ENCODE results near the gene C7orf57. TPM values are rescaled to one million over a fixed set of nuclear protein-coding genes. Genes with fewer than 3 reads are reported as not detected.

The C7orf57 gene
- total and polyA plus RNA-seq, 4 donors, result 1.6 to 14.5 (median 5.8) TPM

- no peaks in the 10 kb centered on the region for H3K4me1 ChIP-seq (ENCODE audit: control insufficient read depth in 5 of 5, insufficient read depth in 5 of 5, low read length in 5 of 5)
- no peak for ATAC-seq (ENCODE audit: insufficient read depth, low FRiP score)
- no peak overlapping the region for H3K9ac ChIP-seq (ENCODE audit: insufficient read depth in 1 of 2, low read length in 2 of 2)
- peaks cover 0 to 4% (median 0%) of the 10 kb centered on the region in 4 donors for H3K9me3 ChIP-seq (ENCODE audit: control insufficient read depth in 4 of 4, insufficient read depth in 3 of 4, low read length in 3 of 4)
- no peaks in the 10 kb centered on the region for H3K36me3 ChIP-seq (ENCODE audit: control insufficient read depth in 4 of 4, insufficient read depth in 4 of 4, low read length in 4 of 4)
- 66 to 70% methylated on average over 14 of the region's 14 CpGs for WGBS, 2 donors
- no peaks in the 10 kb centered on the region for H3K27me3 ChIP-seq (ENCODE audit: control insufficient read depth in 3 of 3, insufficient read depth in 3 of 3, low read length in 2 of 3)
- H3K4me3 ChIP-seq, result no peak overlapping the region
- H3K27ac ChIP-seq (ENCODE audit: low read depth in 1 of 2, low read length in 1 of 2), result no peak overlapping the region
- peak in 1 of 3 donors; percentile 12 for DNase-seq
- no peak for TF ChIP-seq CTCF (IDR thresholded peaks at IDR 0.05; ENCODE audit: control extremely low read depth, extremely low read depth)
These were observed 11.1 kb downstream of the C7orf57 start for GRCh38 chr7:48046458-48046857.

- Histone ChIP-seq H3K4me1 (ENCODE audit: control insufficient read depth in 5 of 5, insufficient read depth in 5 of 5, low read length in 5 of 5) (no peaks in the 10 kb centered on the region), H3K4me3 (no peak overlapping the region), H3K9ac (ENCODE audit: insufficient read depth in 1 of 2, low read length in 2 of 2) (no peak overlapping the region), H3K36me3 (ENCODE audit: control insufficient read depth in 4 of 4, insufficient read depth in 4 of 4, low read length in 4 of 4) (no peaks in the 10 kb centered on the region), H3K27me3 (ENCODE audit: control insufficient read depth in 3 of 3, insufficient read depth in 3 of 3, low read length in 2 of 3) (no peaks in the 10 kb centered on the region), H3K27ac (ENCODE audit: low read depth in 1 of 2, low read length in 1 of 2) (no peak overlapping the region), H3K9me3 (ENCODE audit: control insufficient read depth in 4 of 4, insufficient read depth in 3 of 4, low read length in 3 of 4) (peaks cover 0 to 4% (median 0%) of the 10 kb centered on the region in 4 donors)
- DNase-seq (no peak), ATAC-seq (ENCODE audit: insufficient read depth, low FRiP score) (no peak)
- TF ChIP-seq CTCF (IDR thresholded peaks at IDR 0.05; ENCODE audit: control extremely low read depth, extremely low read depth), result no peak
- WGBS, 2 donors, result 97 to 99% methylated on average over 8 of the region's 8 CpGs
These were observed 12.8 kb downstream of the C7orf57 start for GRCh38 chr7:48048113-48048512.

GRCh38 chr7:48049850-48050249 lies 14.5 kb downstream of the C7orf57 start:
- H3K27ac ChIP-seq (ENCODE audit: low read depth in 1 of 2, low read length in 1 of 2), result peak overlapping the region in 1 of 2 donors; percentile 17
- WGBS, 2 donors, result 72 to 73% methylated on average over 8 of the region's 8 CpGs
- no peak overlapping the region for H3K4me3 ChIP-seq
- no peaks in the 10 kb centered on the region for H3K36me3 ChIP-seq (ENCODE audit: control insufficient read depth in 4 of 4, insufficient read depth in 4 of 4, low read length in 4 of 4)
- no peaks in the 10 kb centered on the region for H3K4me1 ChIP-seq (ENCODE audit: control insufficient read depth in 5 of 5, insufficient read depth in 5 of 5, low read length in 5 of 5)
- H3K27me3 ChIP-seq (ENCODE audit: control insufficient read depth in 3 of 3, insufficient read depth in 3 of 3, low read length in 2 of 3), result no peaks in the 10 kb centered on the region
- DNase-seq (no peak), ATAC-seq (ENCODE audit: insufficient read depth, low FRiP score) (peak; percentile 25)
- no peak for TF ChIP-seq CTCF (IDR thresholded peaks at IDR 0.05; ENCODE audit: control extremely low read depth, extremely low read depth)
- H3K9ac ChIP-seq (ENCODE audit: insufficient read depth in 1 of 2, low read length in 2 of 2), result no peak overlapping the region
- H3K9me3 ChIP-seq (ENCODE audit: control insufficient read depth in 4 of 4, insufficient read depth in 3 of 4, low read length in 3 of 4), result peaks cover 0 to 4% (median 0%) of the 10 kb centered on the region in 4 donors

- no peaks in the 10 kb centered on the region for H3K4me1 ChIP-seq (ENCODE audit: control insufficient read depth in 5 of 5, insufficient read depth in 5 of 5, low read length in 5 of 5)
- no peak overlapping the region for H3K4me3 ChIP-seq
- no peaks in the 10 kb centered on the region for H3K27me3 ChIP-seq (ENCODE audit: control insufficient read depth in 3 of 3, insufficient read depth in 3 of 3, low read length in 2 of 3)
- H3K9ac ChIP-seq (ENCODE audit: insufficient read depth in 1 of 2, low read length in 2 of 2), result no peak overlapping the region
- H3K9me3 ChIP-seq (ENCODE audit: control insufficient read depth in 4 of 4, insufficient read depth in 3 of 4, low read length in 3 of 4), result peaks cover 0 to 4% (median 0%) of the 10 kb centered on the region in 4 donors
- no peak overlapping the region for H3K27ac ChIP-seq (ENCODE audit: low read depth in 1 of 2, low read length in 1 of 2)
- 63 to 86% methylated on average over 8 of the region's 8 CpGs for WGBS, 2 donors
- DNase-seq (no peak), ATAC-seq (ENCODE audit: insufficient read depth, low FRiP score) (no peak)
- no peaks in the 10 kb centered on the region for H3K36me3 ChIP-seq (ENCODE audit: control insufficient read depth in 4 of 4, insufficient read depth in 4 of 4, low read length in 4 of 4)
- TF ChIP-seq CTCF (IDR thresholded peaks at IDR 0.05; ENCODE audit: control extremely low read depth, extremely low read depth), result no peak
These were observed 17.4 kb downstream of the C7orf57 start for GRCh38 chr7:48052748-48053147.

All from lung (tissue), 12 donors.